Keratinocyte (primary cell): ENCODE results near the gene IVNS1ABP. TPM values are rescaled to one million over a fixed set of nuclear protein-coding genes. Genes with fewer than 3 reads are reported as not detected.

Source experiments
- DNase-seq: peaks from one replicate; pipeline ENCODE4 v3.0.0-alpha.2; 2011; ENCODE audit warnings: low read depth, missing footprints, low spot score
- FAIRE-seq: peaks from 2 replicates; lab custom pipeline; 2011; peaks lifted over from hg19 to GRCh38; lab: Jason Lieb, UNC
- H2AFZ ChIP-seq: 2 replicates; pipeline ENCODE4 v1.6.0; 2012; ENCODE audit warnings: low read length, control low read depth, inconsistent platforms; ENCODE audit not compliant: control insufficient read depth
- H3K27ac ChIP-seq: 2 replicates; pipeline ENCODE4 v1.5.1; 2011; ENCODE audit warnings: low read length; ENCODE audit not compliant: control insufficient read depth, insufficient read depth
- H3K27me3 ChIP-seq: 3 replicates; pipeline ENCODE4 v1.6.0; 2011; ENCODE audit warnings: low read length; ENCODE audit not compliant: control insufficient read depth, insufficient read depth; ENCODE audit errors: extremely low read depth
- H3K36me3 ChIP-seq, 2 experiments: 2 replicates in 1 of 2; 3 replicates in 1 of 2; pipeline ENCODE4 v1.5.1; 2011; ENCODE audit warnings: low read length in 2 of 2, mild to moderate bottlenecking in 1 of 2; ENCODE audit not compliant: control insufficient read depth in 2 of 2, insufficient read depth in 2 of 2; ENCODE audit errors: extremely low read depth in 1 of 2
- H3K4me1 ChIP-seq: 3 replicates; pipeline ENCODE4 v1.5.1; 2011; ENCODE audit warnings: low read length; ENCODE audit not compliant: control insufficient read depth, insufficient read depth; ENCODE audit errors: extremely low read depth
- H3K4me2 ChIP-seq: 3 replicates; pipeline ENCODE4 v1.6.0; 2011; ENCODE audit warnings: low read depth, low read length; ENCODE audit not compliant: control insufficient read depth, insufficient read depth; ENCODE audit errors: extremely low read depth
- H3K4me3 ChIP-seq, 3 experiments: fragments of 200-600 bp in 1 of 3; sonication (generic) in 1 of 3; 2 replicates in 2 of 3; 3 replicates in 1 of 3; pipeline ENCODE4 v1.5.1; 2011 to 2016; ENCODE audit warnings: low read length in 3 of 3, mild to moderate bottlenecking in 3 of 3, control low read depth in 2 of 3, inconsistent platforms in 1 of 3, low read depth in 1 of 3, mixed read lengths in 1 of 3, mixed run types in 1 of 3, moderate library complexity in 1 of 3; ENCODE audit not compliant: control insufficient read depth in 2 of 3, insufficient read depth in 2 of 3; ENCODE audit errors: extremely low read depth in 1 of 3
- H3K79me2 ChIP-seq: 2 replicates; pipeline ENCODE4 v1.6.0; 2012; ENCODE audit warnings: low read length; ENCODE audit not compliant: control insufficient read depth, insufficient read depth
- H3K9ac ChIP-seq: 3 replicates; pipeline ENCODE4 v1.6.0; 2011; ENCODE audit warnings: low read length; ENCODE audit not compliant: control insufficient read depth, insufficient read depth; ENCODE audit errors: extremely low read depth
- H3K9me1 ChIP-seq: 3 replicates; pipeline ENCODE4 v1.6.0; 2011; ENCODE audit warnings: low read length; ENCODE audit not compliant: control insufficient read depth, insufficient read depth; ENCODE audit errors: extremely low read depth
- H3K9me3 ChIP-seq: 2 replicates; pipeline ENCODE4 v1.5.1; 2012; ENCODE audit warnings: low read depth, low read length; ENCODE audit not compliant: control insufficient read depth
- H4K20me1 ChIP-seq: 3 replicates; pipeline ENCODE4 v1.6.0; 2011; ENCODE audit warnings: low read length; ENCODE audit not compliant: control insufficient read depth, insufficient read depth; ENCODE audit errors: extremely low read depth
- CTCF ChIP-seq, 3 experiments: IDR thresholded peaks in 1 of 3; conservative IDR thresholded peaks in 1 of 3; optimal IDR thresholded peaks in 1 of 3; 2 replicates in 2 of 3; 3 replicates in 1 of 3; pipeline versions ENCODE3 to v1.5.1; 2011; ENCODE audit warnings: low read length in 3 of 3, mild to moderate bottlenecking in 3 of 3, moderate library complexity in 2 of 3, control low read depth in 1 of 3, inconsistent platforms in 1 of 3; ENCODE audit not compliant: insufficient read depth in 2 of 3; ENCODE audit errors: extremely low read depth in 1 of 3
- EZH2 ChIP-seq: IDR thresholded peaks from one replicate; pipeline ENCODE4 v1.6.1; 2012; ENCODE audit warnings: inconsistent platforms, mild to moderate bottlenecking, low read length, moderate library complexity
- dilution Hi-C: fragments of 300-500 bp; cut with MboI; formaldehyde crosslinking; loops from one replicate; pipeline ENCODE4 v1.7.0; 2020; ENCODE audit warnings: low sequenced_read_pairs; ENCODE audit not compliant: extremely low pct_ligation_motif_present
- polyA plus RNA-seq, 5 experiments: library from polyadenylated mRNA; depleted of rRNA in 3 of 5; stranded (reverse) in 3 of 5; stranded (forward) in 1 of 5; unstranded in 1 of 5; fragments of >200 nt; gene quantifications; 1 replicate in 1 of 5; 2 replicates in 3 of 5; 3 replicates in 1 of 5; pipeline versions ENCODE4 v1.2.1 to v1.2.3, GENCODE V29; 2011 to 2012; ENCODE audit warnings: missing spikeins in 2 of 5, low read depth in 1 of 5, low replicate concordance in 1 of 5

Gene IVNS1ABP
- polyA plus RNA-seq, 1 donor (not counting 4 experiments of a cell fraction or from before 2014, with no cell fraction given): 162 TPM

- dilution Hi-C loops: no loop called here
- no peaks in the 10 kb centered on the region for H3K27me3 ChIP-seq
- H3K79me2 ChIP-seq: no peaks in the 10 kb centered on the region
- H3K9me3 ChIP-seq: no peaks in the 10 kb centered on the region
- no peak overlapping the region for H3K9ac ChIP-seq
- DNase-seq (no peak), FAIRE-seq (no peak)
- H4K20me1 ChIP-seq: no peaks in the 10 kb centered on the region
- no peak overlapping the region for H2AFZ ChIP-seq
- TF ChIP-seq CTCF (optimal IDR thresholded peaks at IDR 0.05 in 1 of 3, IDR thresholded peaks at IDR 0.05 in 1 of 3, conservative IDR thresholded peaks at IDR 0.05 in 1 of 3; ENCODE audit: extremely low read depth in 1 of 3, insufficient read depth in 2 of 3, low read length in 3 of 3) (no peak), EZH2 (no peak)
- no peak overlapping the region for H3K27ac ChIP-seq
- H3K9me1 ChIP-seq: no peaks in the 10 kb centered on the region
- no peak overlapping the region for H3K4me2 ChIP-seq
- H3K36me3 ChIP-seq: no peaks in the 10 kb centered on the region
- H3K4me1 ChIP-seq: no peaks in the 10 kb centered on the region
- no peak overlapping the region for H3K4me3 ChIP-seq
Observed at GRCh38 chr1:185271921-185272320, 45.1 kb downstream of the IVNS1ABP start.

GRCh38 chr1:185268352-185268751 is 48.7 kb downstream of the IVNS1ABP start:
- H3K9me3 ChIP-seq: no peaks in the 10 kb centered on the region
- H3K9ac ChIP-seq: no peak overlapping the region
- no peaks in the 10 kb centered on the region for H3K9me1 ChIP-seq
- FAIRE-seq (no peak), DNase-seq (no peak)
- TF ChIP-seq CTCF (optimal IDR thresholded peaks at IDR 0.05 in 1 of 3, IDR thresholded peaks at IDR 0.05 in 1 of 3, conservative IDR thresholded peaks at IDR 0.05 in 1 of 3; ENCODE audit: extremely low read depth in 1 of 3, insufficient read depth in 2 of 3, low read length in 3 of 3) (no peak), EZH2 (no peak)
- no peak overlapping the region for H3K4me2 ChIP-seq
- H3K79me2 ChIP-seq: no peaks in the 10 kb centered on the region
- dilution Hi-C loops: no loop called here
- no peak overlapping the region for H3K27ac ChIP-seq
- no peaks in the 10 kb centered on the region for H3K36me3 ChIP-seq
- H3K27me3 ChIP-seq: no peaks in the 10 kb centered on the region
- no peak overlapping the region for H3K4me3 ChIP-seq
- no peaks in the 10 kb centered on the region for H3K4me1 ChIP-seq
- no peaks in the 10 kb centered on the region for H4K20me1 ChIP-seq
- no peak overlapping the region for H2AFZ ChIP-seq
